Measurements from ENCODE around the gene GPR137. TPM values are rescaled to one million over a fixed set of nuclear protein-coding genes. Genes with fewer than 3 reads are reported as not detected.

Gene GPR137
- total RNA-seq, 1 donor from 2014 or later, result 19.9 TPM

GRCh38 chr11:64284048-64284961, 1.3 kb upstream of the GPR137 start, which contains the start of gene BAD:
BAD (minus strand) TSS chr11:64284665; CDS start chr11:64284368, 297 bp downstream.
- peak; percentile 98 for DNase-seq (ENCODE audit: low spot score)

GRCh38 chr11:64285885-64286800, 495 bp downstream of the GPR137 start:
- DNase-seq (ENCODE audit: low spot score), result no peak

GRCh38 chr11:64286801-64287159, 1.1 kb downstream of the GPR137 start:
- DNase-seq (ENCODE audit: low spot score), result no peak

GRCh38 chr11:64287676-64288352, 2.2 kb downstream of the GPR137 start:
- no peak for DNase-seq (ENCODE audit: low spot score)

- DNase-seq (ENCODE audit: low spot score), result no peak
Observed at GRCh38 chr11:64288353-64288750, 2.7 kb downstream of the GPR137 start.

- DNase-seq (ENCODE audit: low spot score), result no peak
Observed at GRCh38 chr11:64289002-64289564, 3.4 kb downstream of the GPR137 start.

GRCh38 chr11:64290352-64291261, 5.0 kb downstream of the GPR137 start:
- no peak for DNase-seq (ENCODE audit: low spot score)

- no peak for DNase-seq (ENCODE audit: low spot score)
Observed at GRCh38 chr11:64291262-64291751, 5.7 kb downstream of the GPR137 start, which contains the start of gene KCNK4. KCNK4 (plus strand) TSS chr11:64291302; CDS start chr11:64293019, 1,717 bp downstream.

GRCh38 chr11:64291752-64292459, 6.3 kb downstream of the GPR137 start:
- no peak for DNase-seq (ENCODE audit: low spot score)

GRCh38 chr11:64292460-64293254, 7.0 kb downstream of the GPR137 start:
- no peak for DNase-seq (ENCODE audit: low spot score)

- no peak for DNase-seq (ENCODE audit: low spot score)
Observed at GRCh38 chr11:64294774-64295173, 9.1 kb downstream of the GPR137 start.

- no peak for DNase-seq (ENCODE audit: low spot score)
Observed at GRCh38 chr11:64295760-64296159, 10.1 kb downstream of the GPR137 start.

GRCh38 chr11:64296236-64296635, 10.6 kb downstream of the GPR137 start:
- no peak for DNase-seq (ENCODE audit: low spot score)

GRCh38 chr11:64296830-64297698, 11.4 kb downstream of the GPR137 start:
- no peak for DNase-seq (ENCODE audit: low spot score)

- DNase-seq (ENCODE audit: low spot score), result no peak
Observed at GRCh38 chr11:64297699-64298358, 12.2 kb downstream of the GPR137 start.
